ENCODE data around the gene NR2E1. TPM values are rescaled to one million over a fixed set of nuclear protein-coding genes. Genes with fewer than 3 reads are reported as not detected.

NR2E1 gene
- total and polyA plus RNA-seq, 3 experiments from 2014 or later: not detected

- CTCF ChIA-PET: no interaction called here
- Histone ChIP-seq H3K36me3 (ENCODE audit: insufficient read depth, low read length) (no peaks in the 10 kb centered on the region), H3K4me3 (ENCODE audit: low read length) (no peak overlapping the region), H3K4me1 (ENCODE audit: insufficient read depth, low read length) (peaks cover 30% of the 10 kb centered on the region), H3K27me3 (ENCODE audit: insufficient read depth, low read length, poor library complexity, severe bottlenecking) (peaks cover 87% of the 10 kb centered on the region), H3K27ac (ENCODE audit: low read depth, low read length) (no peak overlapping the region), H3K9me3 (ENCODE audit: low read length) (no peaks in the 10 kb centered on the region)
- peak overlapping the region in 2 of 7 donors; percentile 12 to 16 for H3K4me3 Mint-ChIP-seq
- H3K27me3 Mint-ChIP-seq: peaks cover 63 to 83% of the 10 kb centered on the region in 2 donors
- no peak for DNase-seq
- POLR2A ChIA-PET: no interaction called here
- H3K4me1 Mint-ChIP-seq: peaks cover 37 to 63% (median 37%) of the 10 kb centered on the region in 3 donors
- H3K9me3 Mint-ChIP-seq: no peaks in the 10 kb centered on the region
- no peak overlapping the region for H3K27ac Mint-ChIP-seq
- H3K36me3 Mint-ChIP-seq: no peaks in the 10 kb centered on the region
These were observed 4.8 kb downstream of the NR2E1 start for GRCh38 chr6:108170332-108171290.

- DNase-seq: no peak
- Mint-ChIP-seq H3K36me3 (no peaks in the 10 kb centered on the region), H3K27ac (no peak overlapping the region), H3K27me3 (peaks cover 65 to 83% of the 10 kb centered on the region in 2 donors), H3K4me3 (peak overlapping the region in 1 of 7 donors; percentile 12), H3K9me3 (no peaks in the 10 kb centered on the region), H3K4me1 (peaks cover 37 to 63% (median 38%) of the 10 kb centered on the region in 3 donors)
- Histone ChIP-seq H3K36me3 (ENCODE audit: insufficient read depth, low read length) (no peaks in the 10 kb centered on the region), H3K4me1 (ENCODE audit: insufficient read depth, low read length) (peaks cover 36% of the 10 kb centered on the region), H3K27me3 (ENCODE audit: insufficient read depth, low read length, poor library complexity, severe bottlenecking) (peaks cover 86% of the 10 kb centered on the region), H3K27ac (ENCODE audit: low read depth, low read length) (no peak overlapping the region), H3K9me3 (ENCODE audit: low read length) (no peaks in the 10 kb centered on the region), H3K4me3 (ENCODE audit: low read length) (no peak overlapping the region)
- CTCF ChIA-PET: no interaction called here
- POLR2A ChIA-PET: interaction anchor here (0.5 kb wide), 1 partner anchor 219 kb away, joined by 3 read pairs; no protein-coding TSS in a partner anchor
These were observed 5.6 kb downstream of the NR2E1 start for GRCh38 chr6:108171291-108171917.

- Mint-ChIP-seq H3K9me3 (no peaks in the 10 kb centered on the region), H3K4me3 (no peak overlapping the region), H3K4me1 (peaks cover 36 to 64% (median 36%) of the 10 kb centered on the region in 3 donors), H3K36me3 (no peaks in the 10 kb centered on the region), H3K27ac (no peak overlapping the region), H3K27me3 (peaks cover 68 to 82% of the 10 kb centered on the region in 2 donors)
- Histone ChIP-seq H3K27me3 (ENCODE audit: insufficient read depth, low read length, poor library complexity, severe bottlenecking) (peaks cover 88% of the 10 kb centered on the region), H3K9me3 (ENCODE audit: low read length) (no peaks in the 10 kb centered on the region), H3K4me1 (ENCODE audit: insufficient read depth, low read length) (peaks cover 33% of the 10 kb centered on the region), H3K27ac (ENCODE audit: low read depth, low read length) (no peak overlapping the region), H3K4me3 (ENCODE audit: low read length) (no peak overlapping the region), H3K36me3 (ENCODE audit: insufficient read depth, low read length) (no peaks in the 10 kb centered on the region)
- POLR2A ChIA-PET: interaction anchor here (0.5 kb wide), 1 partner anchor 220 kb away, joined by 3 read pairs; no protein-coding TSS in a partner anchor
- CTCF ChIA-PET: no interaction called here
- no peak for DNase-seq
These were observed 6.2 kb downstream of the NR2E1 start for GRCh38 chr6:108171918-108172516.

- Mint-ChIP-seq H3K4me1 (peaks cover 20 to 43% (median 21%) of the 10 kb centered on the region in 3 donors), H3K4me3 (peak overlapping the region in 4 of 7 donors; percentile 12 to 58 (median 39)), H3K27ac (no peak overlapping the region), H3K36me3 (no peaks in the 10 kb centered on the region), H3K27me3 (peaks cover 60 to 89% of the 10 kb centered on the region in 2 donors), H3K9me3 (no peaks in the 10 kb centered on the region)
- CTCF ChIA-PET: no interaction called here
- POLR2A ChIA-PET: no interaction called here
- Histone ChIP-seq H3K27me3 (ENCODE audit: insufficient read depth, low read length, poor library complexity, severe bottlenecking) (peaks cover 75% of the 10 kb centered on the region), H3K9me3 (ENCODE audit: low read length) (no peaks in the 10 kb centered on the region), H3K27ac (ENCODE audit: low read depth, low read length) (no peak overlapping the region), H3K4me1 (ENCODE audit: insufficient read depth, low read length) (peaks cover 8% of the 10 kb centered on the region), H3K4me3 (ENCODE audit: low read length) (no peak overlapping the region), H3K36me3 (ENCODE audit: insufficient read depth, low read length) (no peaks in the 10 kb centered on the region)
- peak in 1 of 5 donors; percentile 23 for DNase-seq
These were observed 8.8 kb downstream of the NR2E1 start for GRCh38 chr6:108174371-108175175.

- Histone ChIP-seq H3K27me3 (ENCODE audit: insufficient read depth, low read length, poor library complexity, severe bottlenecking) (peaks cover 76% of the 10 kb centered on the region), H3K36me3 (ENCODE audit: insufficient read depth, low read length) (no peaks in the 10 kb centered on the region), H3K4me3 (ENCODE audit: low read length) (no peak overlapping the region), H3K9me3 (ENCODE audit: low read length) (no peaks in the 10 kb centered on the region), H3K27ac (ENCODE audit: low read depth, low read length) (no peak overlapping the region), H3K4me1 (ENCODE audit: insufficient read depth, low read length) (peaks cover 7% of the 10 kb centered on the region)
- no peaks in the 10 kb centered on the region for H3K9me3 Mint-ChIP-seq
- H3K27ac Mint-ChIP-seq: peak overlapping the region in 1 of 8 donors; percentile 17
- no peak for DNase-seq
- peaks cover 57 to 91% of the 10 kb centered on the region in 2 donors for H3K27me3 Mint-ChIP-seq
- H3K4me3 Mint-ChIP-seq: peak overlapping the region; percentile 12 to 86 (median 41)
- ChIA-PET CTCF (no interaction called here), POLR2A (no interaction called here)
- peaks cover 20 to 38% (median 21%) of the 10 kb centered on the region in 3 donors for H3K4me1 Mint-ChIP-seq
- no peaks in the 10 kb centered on the region for H3K36me3 Mint-ChIP-seq
These were observed 9.4 kb downstream of the NR2E1 start for GRCh38 chr6:108175176-108175591.

GRCh38 chr6:108175592-108176279 is 9.9 kb downstream of the NR2E1 start:
- Mint-ChIP-seq H3K27me3 (peaks cover 51 to 91% of the 10 kb centered on the region in 2 donors), H3K9me3 (no peaks in the 10 kb centered on the region), H3K4me3 (peak overlapping the region; percentile 41 to 86 (median 59)), H3K36me3 (no peaks in the 10 kb centered on the region), H3K4me1 (peaks cover 18 to 37% (median 20%) of the 10 kb centered on the region in 3 donors), H3K27ac (peak overlapping the region in 1 of 8 donors; percentile 17)
- Histone ChIP-seq H3K4me3 (ENCODE audit: low read length) (no peak overlapping the region), H3K36me3 (ENCODE audit: insufficient read depth, low read length) (no peaks in the 10 kb centered on the region), H3K9me3 (ENCODE audit: low read length) (no peaks in the 10 kb centered on the region), H3K4me1 (ENCODE audit: insufficient read depth, low read length) (peaks cover 7% of the 10 kb centered on the region), H3K27ac (ENCODE audit: low read depth, low read length) (no peak overlapping the region), H3K27me3 (ENCODE audit: insufficient read depth, low read length, poor library complexity, severe bottlenecking) (peaks cover 70% of the 10 kb centered on the region)
- POLR2A ChIA-PET: no interaction called here
- CTCF ChIA-PET: interaction anchor here (1.3 kb wide), 1 partner anchor 9 kb away, joined by 3 read pairs; no protein-coding TSS in a partner anchor
- no peak for DNase-seq

Data from CD8-positive, alpha-beta memory T cell (primary cell).